Right hindlimb (tissue), 1 donor: ENCODE results near the gene NUDT1.
A peak's percentile ranks its signal among the peaks of the same experiment; 100 is the strongest.

ENCODE experiments used
- DNase-seq: peaks from one replicate; pipeline ENCODE4 v3.0.0-alpha.2; 2018

NUDT1 gene

GRCh38 chr7:2271273-2272026 lies 29.4 kb downstream of the NUDT1 start:
- no peak for DNase-seq

- no peak for DNase-seq
Measured at GRCh38 chr7:2272031-2272430, 30.0 kb downstream of the NUDT1 start.

- DNase-seq, result no peak
Measured at GRCh38 chr7:2273866-2274265, 31.8 kb downstream of the NUDT1 start.

GRCh38 chr7:2274666-2275065 lies 32.6 kb downstream of the NUDT1 start:
- peak; percentile 14 for DNase-seq

GRCh38 chr7:2275101-2275500 lies 33.1 kb downstream of the NUDT1 start:
- DNase-seq, result no peak

- DNase-seq, result no peak
Measured at GRCh38 chr7:2276107-2276506, 34.1 kb downstream of the NUDT1 start.

GRCh38 chr7:2278026-2278425 lies 36.0 kb downstream of the NUDT1 start:
- DNase-seq, result peak; percentile 9

- DNase-seq, result peak; percentile 67
Measured at GRCh38 chr7:2279896-2280295, 37.9 kb downstream of the NUDT1 start.

GRCh38 chr7:2280424-2280823 lies 38.4 kb downstream of the NUDT1 start:
- no peak for DNase-seq

GRCh38 chr7:2281541-2281940 lies 39.5 kb downstream of the NUDT1 start:
- DNase-seq, result peak; percentile 80

GRCh38 chr7:2282185-2282751 lies 40.2 kb downstream of the NUDT1 start:
- no peak for DNase-seq

- no peak for DNase-seq
Measured at GRCh38 chr7:2283074-2283473, 41.0 kb downstream of the NUDT1 start.

- no peak for DNase-seq
Measured at GRCh38 chr7:2287745-2288144, 45.7 kb downstream of the NUDT1 start.

GRCh38 chr7:2288503-2288902 lies 46.5 kb downstream of the NUDT1 start:
- no peak for DNase-seq

- DNase-seq, result peak; percentile 91
Measured at GRCh38 chr7:2289111-2289586, 47.1 kb downstream of the NUDT1 start.

GRCh38 chr7:2289621-2290020 lies 47.6 kb downstream of the NUDT1 start:
- no peak for DNase-seq

GRCh38 chr7:2290877-2291276 lies 48.9 kb downstream of the NUDT1 start:
- DNase-seq, result no peak

GRCh38 chr7:2295936-2296620 lies 54.1 kb downstream of the NUDT1 start:
- no peak for DNase-seq

- DNase-seq, result no peak
Measured at GRCh38 chr7:2296832-2297231, 54.8 kb downstream of the NUDT1 start.

GRCh38 chr7:2299131-2299829 lies 57.3 kb downstream of the NUDT1 start:
- DNase-seq, result peak; percentile 50

GRCh38 chr7:2299870-2300512 lies 58.0 kb downstream of the NUDT1 start:
- DNase-seq, result no peak
